ENCODE measurements around the gene ZBTB7C.

DNA sequence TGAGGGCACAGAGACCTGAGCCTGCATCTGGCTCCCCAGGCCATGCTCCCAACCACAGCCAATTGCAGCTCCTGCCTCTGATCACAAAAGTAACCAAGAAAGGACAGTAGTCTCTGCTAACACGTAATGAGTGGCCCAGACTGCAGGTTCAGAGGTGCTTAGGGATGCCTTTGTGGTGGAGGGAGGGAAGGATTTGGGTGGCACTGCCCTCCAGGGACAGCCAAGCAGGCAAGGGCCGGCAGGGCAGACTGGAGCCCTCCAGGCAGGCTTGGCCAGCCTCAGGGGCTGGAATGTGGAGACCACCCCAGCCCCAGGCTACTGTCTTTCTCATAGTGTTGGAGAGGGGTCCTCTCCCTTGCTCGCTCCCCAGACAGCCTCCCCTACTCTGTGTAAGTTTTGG lies 364.2 kb downstream of the ZBTB7C start:
- TF ChIP-seq, protein P1, sequence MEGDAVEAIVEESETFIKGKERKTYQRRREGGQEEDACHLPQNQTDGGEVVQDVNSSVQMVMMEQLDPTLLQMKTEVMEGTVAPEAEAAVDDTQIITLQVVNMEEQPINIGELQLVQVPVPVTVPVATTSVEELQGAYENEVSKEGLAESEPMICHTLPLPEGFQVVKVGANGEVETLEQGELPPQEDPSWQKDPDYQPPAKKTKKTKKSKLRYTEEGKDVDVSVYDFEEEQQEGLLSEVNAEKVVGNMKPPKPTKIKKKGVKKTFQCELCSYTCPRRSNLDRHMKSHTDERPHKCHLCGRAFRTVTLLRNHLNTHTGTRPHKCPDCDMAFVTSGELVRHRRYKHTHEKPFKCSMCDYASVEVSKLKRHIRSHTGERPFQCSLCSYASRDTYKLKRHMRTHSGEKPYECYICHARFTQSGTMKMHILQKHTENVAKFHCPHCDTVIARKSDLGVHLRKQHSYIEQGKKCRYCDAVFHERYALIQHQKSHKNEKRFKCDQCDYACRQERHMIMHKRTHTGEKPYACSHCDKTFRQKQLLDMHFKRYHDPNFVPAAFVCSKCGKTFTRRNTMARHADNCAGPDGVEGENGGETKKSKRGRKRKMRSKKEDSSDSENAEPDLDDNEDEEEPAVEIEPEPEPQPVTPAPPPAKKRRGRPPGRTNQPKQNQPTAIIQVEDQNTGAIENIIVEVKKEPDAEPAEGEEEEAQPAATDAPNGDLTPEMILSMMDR (conservative IDR thresholded peaks at IDR 0.05), result no peak
- no peak for TF ChIP-seq ZFX (IDR thresholded peaks at IDR 0.05)
